Hematopoietic multipotent progenitor cell treated with erythropoietin and hydrocortisone succinate and interleukin-3 and kit ligand, for 4 days (in vitro differentiated cells): ENCODE measurements around the gene CHIT1.
A peak's percentile ranks its signal among the peaks of the same experiment; 100 is the strongest.
"Not testable (repeated sequence)": the region's sequence is repeated elsewhere in the genome, so short reads cannot be mapped to it uniquely, and the experiment has no call there.

Experiments
- DNase-seq: peaks from one replicate; pipeline ENCODE4 v3.0.0-alpha.2; 2015

The CHIT1 gene

DNA sequence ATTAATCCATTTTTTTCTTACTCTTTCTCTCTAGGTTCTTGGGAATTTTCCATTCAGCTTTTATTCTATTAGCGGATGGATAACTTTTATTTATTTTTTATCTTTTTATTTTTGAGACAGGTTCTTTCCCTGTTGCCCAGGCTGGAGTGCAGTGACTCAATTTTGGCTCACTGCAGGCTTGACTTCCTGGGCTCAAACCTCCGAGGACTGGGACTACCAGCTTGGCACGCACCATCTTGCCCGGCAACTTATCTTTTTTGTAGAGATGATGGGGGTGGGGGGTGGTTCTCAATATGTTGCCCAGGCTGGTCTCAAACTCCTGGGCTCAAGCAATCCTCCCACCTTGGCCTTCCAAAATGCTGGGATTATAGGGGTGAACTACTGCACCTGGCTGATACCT lies 36.1 kb upstream of the CHIT1 start:
- DNase-seq: no peak

DNA sequence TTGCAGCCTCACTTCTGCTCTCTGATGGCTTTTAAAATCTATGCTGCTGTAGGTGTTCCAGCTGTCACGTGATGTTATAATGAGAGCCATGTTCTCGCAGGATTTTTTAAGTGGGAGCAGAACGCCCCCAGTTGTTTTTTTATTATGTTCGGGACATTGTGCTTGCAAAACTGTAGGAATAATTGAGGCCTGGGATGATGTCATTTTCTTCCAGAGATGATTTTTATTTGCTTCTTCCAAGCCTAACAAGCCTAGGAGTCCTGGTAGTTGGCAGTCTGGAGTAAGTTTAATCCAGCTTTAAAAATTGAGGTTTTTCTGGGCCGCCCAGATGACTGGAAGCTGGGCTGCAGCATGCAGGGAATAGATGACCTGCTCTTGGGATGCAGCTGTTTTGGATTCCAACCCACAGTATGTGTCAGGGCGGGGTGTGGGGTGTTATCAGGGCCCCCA lies 34.6 kb upstream of the CHIT1 start:
- DNase-seq: no peak

DNA sequence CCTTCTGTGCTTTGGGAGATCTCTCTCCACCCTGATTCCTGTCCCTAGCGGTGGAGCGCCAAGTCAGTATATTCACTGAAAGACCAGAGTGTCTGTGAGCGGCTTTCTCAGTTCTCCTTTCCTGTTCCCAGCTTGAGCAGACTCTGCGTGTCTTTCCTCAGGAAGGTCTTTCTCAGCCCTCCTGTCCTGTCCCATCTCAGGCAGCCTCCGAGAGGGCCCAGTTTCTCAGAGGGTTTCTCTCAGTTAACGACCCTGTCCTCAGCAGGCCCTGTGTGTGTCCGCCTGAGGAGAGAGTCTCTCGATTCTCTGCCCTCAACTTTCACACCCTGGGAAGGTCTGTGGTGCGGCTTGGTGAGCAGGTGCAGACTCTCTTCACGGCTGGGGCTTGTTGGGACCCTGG lies 34.0 kb upstream of the CHIT1 start:
- no peak for DNase-seq

DNA sequence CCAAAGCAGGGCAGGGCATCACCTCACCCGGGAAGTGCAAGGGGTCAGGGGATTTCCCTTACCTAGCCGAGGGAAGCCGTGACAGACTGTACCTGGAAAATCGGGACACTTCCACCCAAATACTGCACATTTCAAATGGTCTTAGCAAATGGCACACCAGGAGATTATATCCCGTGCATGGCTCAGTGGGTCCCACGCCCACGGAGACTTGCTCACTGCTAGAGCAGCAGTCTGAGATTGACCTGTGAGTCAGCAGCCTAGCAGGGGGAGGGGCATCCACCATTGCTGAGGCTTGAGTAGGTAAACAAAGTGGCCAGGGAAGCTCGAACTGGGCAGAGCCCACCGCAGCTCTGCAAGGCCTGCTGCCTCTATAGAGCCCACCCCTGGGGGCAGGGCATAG lies 27.2 kb upstream of the CHIT1 start:
- not testable (repeated sequence) for DNase-seq

DNA sequence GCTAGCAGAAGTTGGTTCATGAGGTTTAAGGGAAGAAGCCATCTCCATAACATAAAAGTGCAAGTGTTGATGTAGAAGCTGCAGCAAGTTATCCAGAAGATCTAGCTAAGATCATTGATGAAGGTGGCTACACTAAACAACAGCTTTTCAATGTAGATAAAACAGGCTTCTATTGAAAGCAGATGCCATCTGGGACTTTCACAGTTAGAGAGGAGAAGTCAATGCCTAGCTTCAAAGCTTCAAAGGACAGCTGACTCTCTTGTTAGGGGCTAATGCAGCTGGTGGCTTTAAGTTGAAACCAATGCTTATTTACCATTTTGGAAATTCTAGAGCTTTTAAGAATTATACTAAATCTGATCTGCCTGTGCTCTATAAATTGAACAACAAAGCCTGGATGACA lies 25.3 kb upstream of the CHIT1 start:
- not testable (repeated sequence) for DNase-seq

DNA sequence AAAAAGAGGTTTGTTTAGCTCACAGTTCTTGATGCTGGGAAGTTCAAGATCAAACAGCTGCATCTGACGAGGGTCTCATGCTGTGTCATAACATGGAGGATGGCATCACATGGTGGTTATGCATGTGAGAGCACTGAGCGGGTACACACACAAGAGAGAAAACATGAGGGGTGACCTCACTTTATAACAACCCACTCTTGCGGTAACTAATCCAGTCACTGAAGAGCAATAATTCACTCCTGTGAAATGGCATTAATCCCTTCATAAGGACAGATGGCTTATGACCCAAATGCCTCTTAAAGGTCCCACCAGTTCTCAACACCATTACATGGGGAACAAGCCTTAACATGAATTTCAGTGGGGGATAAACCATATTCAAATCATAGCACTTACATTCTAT lies 23.2 kb upstream of the CHIT1 start:
- no peak for DNase-seq

DNA sequence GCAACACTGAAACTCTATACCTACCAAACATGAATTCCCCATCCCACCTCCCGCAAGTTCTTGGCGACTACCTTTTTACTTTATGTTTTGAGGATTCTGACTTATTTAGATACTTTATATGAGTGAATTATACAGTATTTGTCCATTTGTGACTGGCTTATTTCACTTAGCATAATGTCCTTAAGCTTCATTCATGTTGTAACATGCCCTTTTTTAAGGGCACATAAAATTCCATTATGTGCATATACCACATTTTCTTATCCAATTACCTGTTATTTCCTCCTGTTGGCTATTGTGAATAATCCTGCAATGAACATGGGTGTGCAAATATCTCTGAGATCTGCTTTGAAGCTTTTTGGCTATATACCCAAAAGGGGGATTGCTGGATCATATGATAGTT lies 22.0 kb upstream of the CHIT1 start:
- no peak for DNase-seq

DNA sequence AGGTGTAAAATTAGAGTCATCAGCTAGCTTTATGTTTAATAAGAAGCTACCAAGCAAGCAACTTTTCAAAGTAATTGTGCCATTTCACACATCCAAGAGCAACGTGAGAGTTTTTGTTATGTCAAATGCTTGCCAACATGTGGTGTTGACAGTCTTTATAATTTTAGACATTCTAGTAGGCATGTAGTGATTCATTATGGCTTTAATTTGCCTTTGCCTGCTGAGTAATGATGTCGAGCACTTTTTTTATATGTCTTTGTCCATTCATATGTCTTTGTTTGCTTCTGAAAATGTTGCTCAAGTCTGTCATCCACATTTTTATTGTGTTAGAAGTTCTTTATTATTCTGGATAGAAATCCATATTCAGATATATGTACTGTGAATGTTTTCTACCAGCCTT lies 21.4 kb upstream of the CHIT1 start:
- DNase-seq: no peak

DNA sequence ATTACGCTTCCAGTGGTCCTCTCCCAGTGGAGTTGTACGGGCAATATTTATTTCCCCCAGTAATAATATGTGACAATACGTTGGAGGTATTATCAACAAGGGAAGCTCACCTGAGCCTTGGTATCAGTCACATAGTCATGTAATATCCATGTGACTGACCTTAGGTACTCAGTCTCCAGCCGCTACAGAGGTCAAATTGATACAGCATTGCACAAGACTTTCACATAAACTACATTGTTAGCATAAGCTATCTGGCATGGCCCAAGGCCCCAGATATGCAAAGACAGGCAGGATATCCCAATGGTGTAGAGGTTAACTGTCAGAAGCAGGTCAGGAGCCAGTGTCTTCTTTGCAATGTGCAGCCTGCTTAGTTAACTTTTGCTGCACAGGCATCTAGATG lies 15.3 kb upstream of the CHIT1 start:
- no peak for DNase-seq

DNA sequence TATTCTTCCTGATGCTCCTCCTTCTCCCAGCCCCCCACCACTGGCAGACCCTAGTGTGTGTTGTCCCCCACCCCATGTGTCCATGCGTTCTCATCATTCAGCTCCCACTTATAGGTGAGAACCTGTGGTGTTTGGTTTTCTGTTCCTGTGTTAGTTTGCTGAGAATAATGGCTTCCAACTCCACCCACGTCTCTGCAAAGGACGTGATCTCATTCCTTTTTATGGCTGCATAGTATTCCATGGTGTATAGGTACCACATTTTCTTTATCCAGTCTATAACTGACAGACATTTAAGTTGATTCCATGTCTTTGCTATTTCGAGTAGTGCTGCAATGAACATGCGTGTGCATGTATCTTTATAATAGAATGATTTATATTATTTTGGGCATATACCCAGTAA lies 12.2 kb upstream of the CHIT1 start:
- DNase-seq: not testable (repeated sequence)

DNA sequence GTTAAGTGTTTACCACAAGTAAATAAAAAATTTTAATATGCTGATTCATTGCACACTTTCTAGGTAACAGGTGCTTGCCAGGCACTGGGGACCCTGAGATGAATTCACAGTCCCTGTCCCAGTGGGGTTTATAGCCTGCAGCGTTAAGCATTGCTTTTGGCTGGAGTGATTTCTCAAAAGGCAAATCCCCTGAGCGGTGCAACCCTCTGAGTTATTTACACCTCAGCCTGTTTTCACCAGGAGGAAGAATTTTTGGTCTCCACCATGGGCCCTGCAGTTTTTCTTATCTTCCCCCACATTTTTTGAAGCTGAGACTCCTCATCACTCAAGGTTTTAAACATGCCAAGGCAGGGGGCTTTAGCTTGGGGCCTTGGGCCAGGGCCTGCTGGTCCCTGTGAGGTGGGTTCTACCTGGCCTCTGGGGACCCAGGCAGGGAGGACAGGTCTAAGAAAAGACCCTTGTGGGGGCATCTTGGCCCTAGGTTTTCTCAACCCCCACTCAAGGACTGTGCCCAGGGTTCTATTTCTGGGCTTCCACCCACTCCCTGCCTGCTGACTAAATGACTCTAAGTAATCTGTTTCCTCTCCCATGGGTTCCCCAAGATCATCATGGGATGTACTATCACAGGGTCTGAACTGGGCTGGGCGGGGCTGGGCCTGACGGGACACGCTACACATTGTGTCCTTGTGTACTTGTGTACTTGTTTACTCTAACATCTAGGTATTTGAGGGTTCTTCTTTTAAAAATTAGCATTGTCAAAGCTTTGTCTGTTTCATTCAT lies 10.2 kb upstream of the CHIT1 start:
- DNase-seq: no peak

DNA sequence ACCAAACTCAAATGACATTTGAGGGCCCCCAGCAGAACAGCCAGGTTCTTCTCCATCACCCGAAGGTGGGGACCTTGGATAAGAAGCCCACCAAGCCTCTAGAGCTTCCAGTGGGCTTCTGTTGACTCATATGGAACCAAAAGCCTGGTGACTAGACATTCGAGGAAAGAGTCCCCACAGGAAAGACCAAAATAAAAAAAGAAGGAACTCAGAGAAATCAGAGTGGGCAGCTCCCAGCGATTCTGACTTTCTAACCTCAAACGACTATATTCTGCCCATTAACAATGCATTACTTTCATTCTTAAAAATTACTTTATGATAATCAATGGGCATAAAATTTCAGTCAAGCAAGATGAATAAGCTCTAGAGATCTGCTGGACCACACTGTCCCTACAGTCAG lies 9.6 kb upstream of the CHIT1 start:
- no peak for DNase-seq

DNA sequence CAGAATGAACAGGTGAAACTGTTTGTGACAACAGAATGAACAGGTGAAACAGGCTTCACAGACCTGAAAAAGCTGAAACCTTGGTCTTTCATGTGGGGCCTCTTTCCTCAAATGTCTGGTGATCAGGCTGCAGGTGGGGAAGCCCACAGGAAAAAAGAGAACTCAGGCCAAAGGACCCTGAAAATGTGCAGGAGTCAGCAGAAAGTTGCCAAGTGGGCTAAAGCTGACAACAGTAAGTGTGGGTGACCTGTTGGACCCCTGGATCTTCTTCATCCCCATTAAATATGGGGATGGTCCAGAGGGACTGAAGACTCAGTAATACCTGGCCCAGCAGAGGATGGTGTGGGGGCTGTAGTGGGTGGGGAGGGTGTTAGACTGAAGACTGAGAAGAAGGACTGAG lies 9.1 kb upstream of the CHIT1 start:
- DNase-seq: no peak

DNA sequence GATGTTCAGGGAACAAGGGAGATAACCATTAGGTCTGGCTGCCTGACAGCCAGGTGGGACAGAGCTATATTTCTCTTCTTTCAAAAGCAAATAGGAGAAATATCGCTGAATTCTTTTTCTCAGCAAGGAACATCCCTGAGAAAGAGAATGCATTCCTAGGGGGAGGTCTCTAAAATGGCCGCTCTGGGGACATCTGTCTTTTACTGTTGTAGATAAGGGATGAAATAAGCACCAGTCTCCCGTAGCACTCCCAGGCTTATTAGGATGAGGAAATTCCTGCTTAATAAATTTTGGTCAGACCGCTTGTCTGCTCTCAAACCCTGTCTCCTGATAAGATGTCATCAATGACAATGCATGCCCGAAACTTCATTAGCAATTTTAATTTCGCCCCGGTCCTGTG lies 5.4 kb upstream of the CHIT1 start:
- DNase-seq: not testable (repeated sequence)

DNA sequence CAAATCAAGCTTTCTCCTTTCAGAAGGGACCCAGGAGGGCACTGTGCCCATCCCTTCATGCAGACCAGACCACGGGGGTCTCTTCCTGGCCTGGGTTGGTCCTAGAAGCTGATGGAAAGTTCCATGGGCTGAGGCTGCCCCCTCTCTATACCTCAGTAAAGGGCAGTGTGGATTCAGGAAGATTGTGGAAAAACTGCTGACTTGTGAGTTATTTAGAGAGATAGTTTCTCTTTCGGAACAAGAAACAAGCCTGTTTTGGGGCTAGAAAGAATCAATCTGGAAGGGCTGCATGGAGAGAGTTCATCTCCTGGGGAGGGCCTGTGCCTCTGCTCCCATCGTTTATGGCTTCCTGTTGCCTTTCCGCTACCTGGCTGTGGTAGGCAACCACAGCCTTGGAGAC lies 803 bp downstream of the CHIT1 start:
- DNase-seq: no peak

DNA sequence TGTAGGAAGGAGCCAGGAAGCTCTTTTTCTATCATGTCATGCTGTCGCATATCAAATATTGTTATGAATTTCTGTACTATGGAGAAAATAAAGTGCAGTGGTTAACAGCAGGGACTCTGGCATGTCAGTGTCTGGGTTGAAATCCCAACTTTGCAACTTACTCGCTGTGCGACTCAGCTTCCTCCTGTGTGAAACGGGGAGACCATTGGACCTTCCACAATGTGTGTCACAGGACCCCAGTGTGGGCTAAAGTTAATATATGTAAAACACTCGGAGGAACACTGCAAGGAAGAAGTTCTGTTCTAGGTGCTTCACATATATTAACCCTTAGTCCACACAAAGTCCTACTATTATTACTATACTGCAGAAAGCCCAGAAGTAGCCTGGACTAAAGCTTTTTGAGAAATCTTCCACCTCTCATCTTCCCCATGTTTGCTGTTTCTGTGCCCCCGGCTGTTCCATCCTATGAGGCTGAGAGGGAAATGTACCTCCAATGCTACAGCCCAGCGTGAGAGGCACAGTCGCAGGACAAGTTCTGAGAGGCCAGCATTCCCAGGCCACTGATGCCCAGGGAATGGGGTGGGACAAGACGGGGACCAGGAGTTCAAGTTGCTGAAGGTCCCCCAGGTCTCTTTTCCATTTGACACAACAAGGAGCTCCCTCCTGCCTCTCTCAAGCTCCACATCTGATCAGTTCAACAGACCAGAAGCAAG lies 1.9 kb downstream of the CHIT1 start:
- DNase-seq: no peak

DNA sequence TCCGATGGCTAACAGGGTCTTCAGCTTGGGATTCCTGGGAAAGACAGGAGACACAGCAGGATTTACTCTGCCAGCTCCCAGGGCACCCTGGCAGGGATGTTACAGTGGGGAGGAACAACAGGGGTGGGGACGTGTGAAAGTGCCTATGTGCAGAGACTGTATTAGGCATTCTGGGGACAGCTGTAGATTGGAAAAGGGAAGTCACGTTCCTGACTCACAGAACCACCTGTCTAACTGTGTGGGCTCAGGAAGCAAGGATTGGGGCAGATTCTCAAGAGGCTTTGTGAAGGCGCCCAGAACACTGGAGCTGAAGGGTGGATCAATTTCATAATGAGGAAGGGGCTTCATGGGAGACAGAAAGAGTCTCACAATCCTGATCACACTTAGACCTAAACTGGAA lies 4.4 kb downstream of the CHIT1 start:
- DNase-seq: no peak

DNA sequence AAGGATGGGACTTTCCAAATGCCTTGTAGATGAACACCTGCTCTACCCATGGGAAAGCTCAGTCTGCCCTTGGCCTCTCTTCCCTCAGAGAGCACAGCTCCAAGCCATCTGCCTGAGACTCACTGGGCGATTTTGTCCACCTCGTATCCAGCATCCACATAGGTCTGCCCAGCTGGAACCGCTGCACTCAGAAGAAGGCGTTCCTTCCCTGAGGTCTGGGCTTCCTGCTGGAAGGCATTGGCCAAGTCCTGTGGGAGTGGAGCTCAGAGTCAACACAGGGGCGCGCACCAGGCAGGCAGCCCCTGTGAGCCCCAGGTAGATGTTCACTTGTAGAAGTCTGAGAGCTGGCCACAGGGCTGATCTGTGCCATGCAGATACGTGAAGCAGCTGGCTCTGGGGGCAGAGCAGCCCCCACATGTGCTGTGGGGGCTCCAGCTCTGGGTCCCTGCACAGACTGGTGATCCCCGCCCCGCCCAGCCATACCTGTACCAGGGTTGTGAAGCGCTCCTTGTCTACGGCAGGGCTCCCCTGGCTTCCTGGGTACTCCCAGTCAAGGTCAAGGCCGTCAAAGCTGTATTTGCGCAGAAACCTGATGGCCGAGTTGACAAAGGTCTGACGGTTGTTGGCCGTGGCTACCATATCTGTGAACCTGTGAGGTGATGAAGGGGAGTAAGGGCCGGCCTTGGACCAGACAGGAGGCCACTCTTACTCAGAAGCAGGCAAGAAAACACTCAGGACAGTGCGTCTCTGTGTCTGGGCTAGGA lies 6.3 kb downstream of the CHIT1 start:
- DNase-seq: no peak

DNA sequence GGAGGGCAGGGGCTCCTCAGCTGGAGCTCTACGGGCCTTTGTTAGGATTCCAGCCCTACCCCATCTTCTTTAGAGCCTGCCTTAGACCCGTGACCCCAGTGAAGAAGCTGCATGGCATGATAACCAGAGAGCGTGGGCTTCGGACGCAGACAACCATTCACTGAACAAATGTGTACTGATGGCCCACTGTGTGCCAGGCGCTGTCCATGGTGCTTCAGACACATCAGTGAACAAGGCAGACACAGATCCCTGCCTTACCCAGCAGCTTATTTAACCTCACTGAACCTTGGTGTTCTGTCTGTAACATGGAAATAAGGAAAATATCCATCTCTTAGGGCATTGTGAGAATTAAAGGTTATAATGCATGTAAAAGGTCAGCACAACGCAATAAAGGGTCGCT lies 9.5 kb downstream of the CHIT1 start:
- DNase-seq: peak; percentile 18

DNA sequence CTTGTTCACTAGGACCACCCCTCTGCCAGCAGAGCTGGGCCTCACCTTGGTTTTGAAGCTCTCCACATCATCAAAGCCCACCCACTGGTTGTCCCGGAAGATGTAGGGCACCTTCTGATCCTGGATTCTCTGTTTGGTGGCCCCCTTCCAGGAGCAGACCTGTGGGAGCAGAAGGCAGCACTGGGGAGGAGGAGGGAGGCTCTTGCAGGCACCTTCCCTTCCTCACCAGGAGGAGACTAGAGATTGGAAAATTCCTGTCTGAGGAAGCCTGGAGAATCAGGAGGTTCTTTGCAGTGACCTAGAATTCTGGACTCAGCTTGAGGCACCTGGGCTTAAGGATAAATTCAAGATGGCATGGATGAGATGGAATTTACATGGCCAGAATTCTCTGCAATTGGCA lies 10.3 kb downstream of the CHIT1 start:
- DNase-seq: no peak

DNA sequence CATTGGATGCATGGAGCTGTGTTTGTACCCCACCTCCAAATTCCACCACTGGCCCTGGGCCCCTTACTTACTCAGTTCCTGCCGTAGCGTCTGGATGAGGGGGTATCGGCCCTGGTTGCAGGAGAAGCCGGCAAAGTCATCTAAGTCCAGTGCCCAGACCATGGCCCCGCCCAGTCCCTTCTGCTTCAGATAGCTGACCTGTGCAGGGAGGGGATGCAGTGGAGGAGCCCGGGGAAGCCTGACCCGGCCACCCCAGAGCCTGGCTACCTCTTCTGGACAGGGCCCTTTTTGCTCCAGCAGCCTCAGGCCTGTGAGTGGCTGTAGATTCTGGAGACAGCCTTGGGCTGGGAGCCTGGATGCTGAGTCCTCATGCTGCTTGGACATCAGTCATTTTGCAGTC lies 11.8 kb downstream of the CHIT1 start:
- DNase-seq: peak; percentile 13

DNA sequence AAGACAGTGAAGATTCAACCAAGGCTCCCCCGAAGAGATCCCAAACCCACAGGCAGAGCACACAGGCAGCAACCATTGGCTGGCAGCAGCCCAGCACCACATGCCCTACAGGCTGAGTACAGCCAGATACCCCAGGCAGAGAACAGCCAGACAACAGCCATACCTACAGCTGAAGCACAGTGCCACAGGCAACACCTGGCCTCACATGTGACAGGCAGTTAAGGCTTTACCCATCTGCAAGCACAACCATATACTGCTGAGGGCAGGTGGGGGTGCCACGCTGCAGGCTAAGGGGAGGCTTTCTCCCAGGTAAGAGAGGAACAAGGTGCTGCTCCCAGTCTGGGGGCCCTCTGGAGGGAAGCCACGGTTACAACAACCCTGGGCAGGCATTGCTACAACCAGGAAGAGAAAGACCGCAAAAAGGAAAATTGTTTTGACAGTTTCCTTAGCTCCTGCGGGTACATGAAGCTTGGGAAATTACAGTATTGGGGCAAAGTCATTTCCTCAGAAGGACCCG lies 12.3 kb downstream of the CHIT1 start:
- peak; percentile 23 for DNase-seq

DNA sequence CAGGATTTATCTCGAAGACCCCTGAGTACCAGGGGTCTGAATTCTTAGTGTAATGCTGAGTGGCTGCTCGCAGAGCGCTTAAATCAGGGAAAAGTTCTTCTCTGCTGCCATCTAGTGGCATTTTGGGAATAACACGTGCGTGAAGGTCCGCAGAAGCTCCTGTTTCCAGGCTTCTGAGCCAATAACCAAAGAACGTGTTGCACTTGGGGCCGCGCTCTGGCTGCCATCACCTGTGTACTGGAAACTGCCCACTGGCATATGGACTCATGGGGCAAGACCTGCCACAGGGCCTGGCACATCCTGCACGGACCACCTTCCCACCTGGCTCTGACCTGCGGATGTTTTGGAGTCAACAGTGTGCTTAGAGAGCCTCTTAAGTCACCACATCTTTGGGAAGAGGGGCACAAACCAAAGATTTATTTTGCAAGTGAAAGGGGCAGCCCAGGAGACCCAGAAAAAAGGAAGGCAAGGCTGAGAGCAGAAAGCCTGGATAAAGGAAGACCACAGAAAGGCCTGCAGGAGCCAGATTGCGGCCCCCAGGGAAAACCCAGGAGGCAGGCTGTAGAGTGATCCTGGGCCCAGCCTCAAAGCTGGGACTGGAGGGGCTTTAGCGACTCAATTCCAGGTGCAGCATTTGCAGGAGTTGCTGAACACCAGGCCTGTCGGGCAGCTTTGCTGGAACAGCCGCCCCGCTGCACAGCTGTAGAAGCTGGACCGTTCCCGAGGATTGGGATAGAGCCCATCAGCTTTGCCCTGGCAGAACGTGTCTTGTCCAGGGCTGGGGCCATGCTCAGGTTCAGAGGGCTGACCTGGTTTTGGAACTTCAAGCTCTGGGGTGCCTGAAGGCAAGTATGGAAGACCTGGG lies 13.0 kb downstream of the CHIT1 start:
- DNase-seq: peak; percentile 86
